IMR-90 (cell line): ENCODE results near the gene CPSF4. TPM values are rescaled to one million over a fixed set of nuclear protein-coding genes. Genes with fewer than 3 reads are reported as not detected.

Source experiments
- ATAC-seq: fragments of 200-7000 bp; cut with Tn5 transposase; 2 replicates; pipeline ENCODE4 v1.9.1; 2020; ENCODE audit warnings: low read depth, mild to moderate bottlenecking, moderate library complexity
- BruUV-seq: library from RNA; stranded (reverse); fragments of 400-500 nt; replicated peaks from 2 replicates; lab custom pipeline; 2021; lab: Mats Ljungman, UMichigan
- CTCF ChIA-PET: fragments of 300-600 bp; formaldehyde crosslinking; extraction: SDS; loops from one replicate; lab custom pipeline; 2021; ENCODE audit warnings: antibody characterized with exemption; lab: Yijun Ruan, JAX
- POLR2A ChIA-PET: fragments of 300-600 bp; sonication (Branson Sonifier 250); formaldehyde crosslinking; loops from one replicate; lab custom pipeline; 2022; ENCODE audit warnings: antibody characterized with exemption; ENCODE audit not compliant: unreplicated experiment; lab: Charles Lee
- DNase-seq: peaks from one replicate; pipeline ENCODE4 v3.0.0; 2013
- H2AFZ ChIP-seq: replicated peaks from 2 replicates; pipeline ENCODE3; 2013; ENCODE audit warnings: low read length, mild to moderate bottlenecking; ENCODE audit not compliant: poor library complexity
- H2AK5ac ChIP-seq: 2 replicates; pipeline ENCODE4 v1.6.1; 2013; ENCODE audit warnings: low read depth, low read length, inconsistent platforms
- H2AK9ac ChIP-seq: replicated peaks from 2 replicates; pipeline ENCODE3; 2013; ENCODE audit warnings: mild to moderate bottlenecking, low read depth, low read length, moderate library complexity; ENCODE audit not compliant: poor library complexity
- H2BK120ac ChIP-seq: 2 replicates; pipeline ENCODE4 v1.6.1; 2013; ENCODE audit warnings: low read depth, low read length, inconsistent platforms
- H2BK15ac ChIP-seq: 3 replicates; pipeline ENCODE4 v1.6.1; 2013; ENCODE audit warnings: low read depth, low read length, inconsistent platforms
- H2BK20ac ChIP-seq: 2 replicates; pipeline ENCODE4 v1.6.1; 2013; ENCODE audit warnings: low read depth, mild to moderate bottlenecking, inconsistent platforms, low read length, moderate library complexity
- H2BK5ac ChIP-seq: 2 replicates; pipeline ENCODE4 v1.6.1; 2013; ENCODE audit warnings: mild to moderate bottlenecking, low read depth, low read length, inconsistent platforms; ENCODE audit not compliant: poor library complexity, severe bottlenecking
- H3K14ac ChIP-seq: replicated peaks from 2 replicates; pipeline ENCODE4 v1.6.1; 2013; ENCODE audit warnings: low read depth, low read length, inconsistent platforms
- H3K18ac ChIP-seq: 2 replicates; pipeline ENCODE4 v1.6.1; 2013; ENCODE audit warnings: low read depth, low read length, control low read depth
- H3K23ac ChIP-seq: 2 replicates; pipeline ENCODE4 v1.6.1; 2013; ENCODE audit warnings: low read depth, low read length, inconsistent platforms
- H3K27ac ChIP-seq: 2 replicates; pipeline ENCODE4 v1.5.1; 2013; ENCODE audit warnings: mild to moderate bottlenecking, control low read depth, low read length; ENCODE audit not compliant: insufficient read depth
- H3K27me3 ChIP-seq: 2 replicates; pipeline ENCODE4 v1.6.1; 2013; ENCODE audit warnings: low read length; ENCODE audit not compliant: control insufficient read depth, insufficient read depth
- H3K36me3 ChIP-seq: 2 replicates; pipeline ENCODE4 v1.6.1; 2013; ENCODE audit warnings: low read length, mixed read lengths; ENCODE audit not compliant: control insufficient read depth, insufficient read depth
- H3K4ac ChIP-seq: 2 replicates; pipeline ENCODE4 v1.6.1; 2013; ENCODE audit warnings: low read depth, low read length, inconsistent platforms
- H3K4me1 ChIP-seq: 2 replicates; pipeline ENCODE4 v1.6.1; 2013; ENCODE audit warnings: low read length, mixed read lengths; ENCODE audit not compliant: control insufficient read depth, insufficient read depth
- H3K4me2 ChIP-seq: 2 replicates; pipeline ENCODE4 v1.6.1; 2013; ENCODE audit warnings: low read depth, mild to moderate bottlenecking, control low read depth, low read length, moderate library complexity
- H3K4me3 ChIP-seq: 2 replicates; pipeline ENCODE4 v1.5.1; 2013; ENCODE audit warnings: low read depth, mild to moderate bottlenecking, control low read depth, low read length, moderate library complexity; ENCODE audit not compliant: insufficient read depth
- H3K56ac ChIP-seq: 2 replicates; pipeline ENCODE4 v1.6.1; 2013; ENCODE audit warnings: low read length, inconsistent platforms; ENCODE audit not compliant: insufficient read depth; ENCODE audit errors: extremely low read depth
- H3K79me1 ChIP-seq, 2 experiments: 2 replicates each; pipeline ENCODE4 v1.6.1; 2013; ENCODE audit warnings: low read length in 2 of 2, inconsistent platforms in 1 of 2, low read depth in 1 of 2
- H3K9ac ChIP-seq: 2 replicates; pipeline ENCODE4 v1.6.1; 2013; ENCODE audit warnings: low read depth, low read length, control low read depth
- H3K9me1 ChIP-seq: 2 replicates; pipeline ENCODE4 v1.6.1; 2013; ENCODE audit warnings: low read length, inconsistent platforms; ENCODE audit not compliant: insufficient read depth
- H3K9me3 ChIP-seq: 2 replicates; pipeline ENCODE4 v1.6.1; 2013; ENCODE audit warnings: low read length; ENCODE audit not compliant: control insufficient read depth, insufficient read depth
- H4K20me1 ChIP-seq: 2 replicates; pipeline ENCODE4 v1.6.1; 2013; ENCODE audit warnings: low read length, inconsistent platforms; ENCODE audit not compliant: insufficient read depth
- H4K5ac ChIP-seq: 2 replicates; pipeline ENCODE4 v1.6.1; 2013; ENCODE audit warnings: mild to moderate bottlenecking, low read depth, low read length, control low read depth
- H4K8ac ChIP-seq, 2 experiments: 2 replicates each; pipeline ENCODE4 v1.6.1; 2013; ENCODE audit warnings: low read depth in 2 of 2, low read length in 2 of 2, control low read depth in 1 of 2, inconsistent platforms in 1 of 2
- H4K91ac ChIP-seq: 2 replicates; pipeline ENCODE4 v1.6.1; 2013; ENCODE audit warnings: low read depth, low read length, inconsistent platforms; ENCODE audit not compliant: insufficient read depth
- MAZ ChIP-seq: IDR thresholded peaks from 2 replicates; pipeline ENCODE4 v1.6.1; 2012; ENCODE audit warnings: low read depth, mild to moderate bottlenecking, low read length, improper control_type of control experiment, moderate library complexity, borderline replicate concordance
- NFE2L2 ChIP-seq: fragments of 150-350 bp; IDR thresholded peaks from 2 replicates; pipeline ENCODE4 v1.6.1; 2016; ENCODE audit warnings: low read depth, mild to moderate bottlenecking, low read length
- POLR2A ChIP-seq: IDR thresholded peaks from 2 replicates; pipeline ENCODE4 v1.6.1; 2012; ENCODE audit warnings: mild to moderate bottlenecking, low read depth, low read length
- RFX5 ChIP-seq: IDR thresholded peaks from 2 replicates; pipeline ENCODE4 v1.8.0; 2012; ENCODE audit warnings: low read depth, mild to moderate bottlenecking, low read length, moderate library complexity
- WGBS, 2 experiments: methylation state at CpG; one replicate each; pipeline versions ENCODE4 v1.1.5 to v1.1.7; 2013; ENCODE audit warnings: missing lambda C conversion rate in 2 of 2; ENCODE audit not compliant: insufficient read length in 1 of 2; ENCODE audit errors: extremely low coverage in 2 of 2; 5-methylcytosine and 5-hydroxymethylcytosine counted together
- dilution Hi-C: fragments of 300-500 bp; cut with HindIII; formaldehyde crosslinking; loops from one replicate; pipeline ENCODE4 v1.14.3; 2018; ENCODE audit warnings: low sequenced_read_pairs; ENCODE audit not compliant: unreplicated experiment
- in situ Hi-C: fragments of 300-500 bp; cut with MboI; formaldehyde crosslinking; loops from 3 replicates; pipeline ENCODE4 v1.14.3; 2019; ENCODE audit warnings: low sequenced_read_pairs, inconsistent platforms, mixed read lengths
- intact Hi-C: fragments of 100-400 bp; cut with micrococcal nuclease; formaldehyde crosslinking; loops from 2 replicates; pipeline ENCODE4 v1.10.0; 2022
- polyA plus RNA-seq, 3 experiments: library from polyadenylated mRNA; depleted of rRNA; stranded (reverse); fragments of >200 nt; gene quantifications; 2 replicates each; pipeline ENCODE4 v1.2.3, GENCODE V29; 2012; ENCODE audit warnings: low replicate concordance in 1 of 3
- total RNA-seq: library from RNA; depleted of rRNA; stranded (reverse); fragments of >200 nt; gene quantifications from 2 replicates; pipeline ENCODE4 v1.2.3, GENCODE V29; 2012
- TF ChIP-seq, protein P1 (sequence below): conservative IDR thresholded peaks from 2 replicates; pipeline ENCODE4 v1.5.1; 2012; ENCODE audit warnings: mild to moderate bottlenecking, low read depth, low read length, improper control_type of control experiment

CPSF4 gene
- total and polyA plus RNA-seq, 2 of the 4 experiments (the other 2 are of a cell fraction), result 23.8 to 44.9 TPM

GRCh38 chr7:99493823-99494222, 55.1 kb downstream of the CPSF4 start:
- Histone ChIP-seq H3K9me3 (peaks cover 26% of the 10 kb centered on the region), H3K14ac (no peak overlapping the region), H3K9me1 (0 out of 2 replicates have a peak, but pooled peaks cover 4% of the 10 kb centered on the region), H3K23ac (no peak overlapping the region), H3K9ac (no peak overlapping the region), H3K4me3 (no peak overlapping the region), H4K91ac (no peak overlapping the region), H4K5ac (no peak overlapping the region), H4K8ac (no peak overlapping the region), H3K4me2 (no peak overlapping the region), H2BK5ac (no peak overlapping the region), H2BK120ac (no peak overlapping the region), H2AK5ac (no peak overlapping the region), H2AFZ (no peak overlapping the region), H3K79me1 (peaks cover 23 to 28% of the 10 kb centered on the region in 2 experiments; a peak in 3 of 4 replicates), H3K56ac (no peak overlapping the region), H2BK20ac (no peak overlapping the region), H3K36me3 (peaks cover 36% of the 10 kb centered on the region), H3K4me1 (peaks cover 3% of the 10 kb centered on the region), H2AK9ac (no peak overlapping the region), H4K20me1 (peaks cover 8% of the 10 kb centered on the region; the same call in 1 of the 2 replicates), H3K27me3 (no peaks in the 10 kb centered on the region), H3K27ac (no peak overlapping the region), H3K4ac (no peak overlapping the region), H2BK15ac (no peak overlapping the region), H3K18ac (no peak overlapping the region)
- intact Hi-C loops (no loop called here), dilution Hi-C loops (no loop called here), in situ Hi-C loops (no loop called here)
- BruUV-seq, result no TSS peak
- POLR2A ChIA-PET, result no interaction called here
- TF ChIP-seq POLR2A (no peak), RFX5 (no peak), NFE2L2 (no peak), MAZ (no peak)
- TF ChIP-seq, protein P1, sequence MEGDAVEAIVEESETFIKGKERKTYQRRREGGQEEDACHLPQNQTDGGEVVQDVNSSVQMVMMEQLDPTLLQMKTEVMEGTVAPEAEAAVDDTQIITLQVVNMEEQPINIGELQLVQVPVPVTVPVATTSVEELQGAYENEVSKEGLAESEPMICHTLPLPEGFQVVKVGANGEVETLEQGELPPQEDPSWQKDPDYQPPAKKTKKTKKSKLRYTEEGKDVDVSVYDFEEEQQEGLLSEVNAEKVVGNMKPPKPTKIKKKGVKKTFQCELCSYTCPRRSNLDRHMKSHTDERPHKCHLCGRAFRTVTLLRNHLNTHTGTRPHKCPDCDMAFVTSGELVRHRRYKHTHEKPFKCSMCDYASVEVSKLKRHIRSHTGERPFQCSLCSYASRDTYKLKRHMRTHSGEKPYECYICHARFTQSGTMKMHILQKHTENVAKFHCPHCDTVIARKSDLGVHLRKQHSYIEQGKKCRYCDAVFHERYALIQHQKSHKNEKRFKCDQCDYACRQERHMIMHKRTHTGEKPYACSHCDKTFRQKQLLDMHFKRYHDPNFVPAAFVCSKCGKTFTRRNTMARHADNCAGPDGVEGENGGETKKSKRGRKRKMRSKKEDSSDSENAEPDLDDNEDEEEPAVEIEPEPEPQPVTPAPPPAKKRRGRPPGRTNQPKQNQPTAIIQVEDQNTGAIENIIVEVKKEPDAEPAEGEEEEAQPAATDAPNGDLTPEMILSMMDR, result no peak
- DNase-seq (no peak), ATAC-seq (no peak)
- no CpG with 5 or more reads among the region's 6 CpGs for WGBS, 2 experiments
- CTCF ChIA-PET, result interaction anchor here (0.6 kb wide), 1 partner anchor 11 kb away, joined by 3 read pairs; no protein-coding TSS in a partner anchor
